ENCODE data around the gene PGBD1. TPM values are rescaled to one million over a fixed set of nuclear protein-coding genes. Genes with fewer than 3 reads are reported as not detected.
"Not testable (repeated sequence)": the region's sequence is repeated elsewhere in the genome, so short reads cannot be mapped to it uniquely, and the experiment has no call there.

Gene PGBD1
- total RNA-seq, 4 donors from 2014 or later: 2.6 to 10.9 (median 7.0) TPM

DNA sequence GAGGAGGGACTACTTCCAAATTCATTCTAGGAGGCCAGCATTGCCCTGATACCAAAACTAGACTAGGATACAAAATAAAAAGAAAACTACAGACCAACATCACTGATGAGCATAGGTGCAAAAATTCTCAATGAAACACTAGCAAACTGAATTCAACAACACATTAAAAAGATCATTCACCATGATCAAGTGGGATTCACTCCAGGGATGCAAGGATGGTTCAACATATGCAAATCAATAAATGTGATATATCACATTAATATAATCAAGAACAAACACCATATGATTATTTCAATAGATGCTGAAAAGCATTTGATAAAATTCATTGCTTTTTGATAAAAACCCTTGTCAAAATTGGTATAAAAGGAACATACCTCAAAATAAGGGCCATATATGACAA is 10.2 kb downstream of the PGBD1 start:
- intact Hi-C loops (cut with DNase I; ENCODE audit: low total_unique reads): no loop called here
- Histone ChIP-seq H3K4me1 (no peaks in the 10 kb centered on the region), H3K27ac (no peak overlapping the region), H3K4me3 (no peak overlapping the region), H3K27me3 (no peaks in the 10 kb centered on the region), H3K36me3 (no peaks in the 10 kb centered on the region), H3K9me3 (no peaks in the 10 kb centered on the region)
- TF ChIP-seq POLR2A (IDR thresholded peaks at IDR 0.05) (no peak), CTCF (IDR thresholded peaks at IDR 0.05) (no peak)
- DNase-seq: no peak

DNA sequence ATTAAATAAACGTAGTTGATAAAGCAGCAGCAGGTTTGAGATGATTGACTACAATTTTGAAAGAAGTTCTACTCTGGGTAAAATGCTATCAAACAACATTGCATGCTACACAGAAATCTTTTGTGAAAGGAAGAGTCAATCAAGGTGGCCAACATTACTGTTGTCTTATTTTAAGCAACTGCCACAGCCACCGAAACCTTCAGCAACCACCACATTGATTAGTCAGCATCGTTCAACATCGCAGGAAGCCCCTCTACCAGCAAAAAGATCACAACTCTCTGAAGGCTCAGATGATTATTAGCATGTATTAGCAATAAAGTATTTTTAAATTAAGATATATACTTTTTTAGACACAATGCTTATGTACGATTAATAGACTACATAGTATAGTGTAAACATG is 14.0 kb downstream of the PGBD1 start:
- no peak for DNase-seq
- Histone ChIP-seq H3K4me3 (no peak overlapping the region), H3K4me1 (no peaks in the 10 kb centered on the region), H3K27me3 (no peaks in the 10 kb centered on the region), H3K36me3 (no peaks in the 10 kb centered on the region), H3K9me3 (no peaks in the 10 kb centered on the region), H3K27ac (no peak overlapping the region)
- no peak for TF ChIP-seq POLR2A (IDR thresholded peaks at IDR 0.05)
- no peak for TF ChIP-seq CTCF (IDR thresholded peaks at IDR 0.05)
- intact Hi-C loops (cut with DNase I; ENCODE audit: low total_unique reads): no loop called here

GRCh38 chr6:28296520-28297060 is 15.2 kb downstream of the PGBD1 start:
- intact Hi-C loops (cut with DNase I; ENCODE audit: low total_unique reads): no loop called here
- no peaks in the 10 kb centered on the region for H3K36me3 ChIP-seq
- DNase-seq: no peak
- H3K27ac ChIP-seq: no peak overlapping the region
- H3K9me3 ChIP-seq: no peaks in the 10 kb centered on the region
- no peaks in the 10 kb centered on the region for H3K27me3 ChIP-seq
- no peak overlapping the region for H3K4me3 ChIP-seq
- H3K4me1 ChIP-seq: no peaks in the 10 kb centered on the region
- TF ChIP-seq CTCF (IDR thresholded peaks at IDR 0.05): no peak
- no peak for TF ChIP-seq POLR2A (IDR thresholded peaks at IDR 0.05)

- TF ChIP-seq CTCF (IDR thresholded peaks at IDR 0.05) (no peak), POLR2A (IDR thresholded peaks at IDR 0.05) (no peak)
- DNase-seq: no peak
- H3K27me3 ChIP-seq: no peaks in the 10 kb centered on the region
- no peaks in the 10 kb centered on the region for H3K9me3 ChIP-seq
- H3K4me1 ChIP-seq: no peaks in the 10 kb centered on the region
- no peak overlapping the region for H3K4me3 ChIP-seq
- intact Hi-C loops (cut with DNase I; ENCODE audit: low total_unique reads): no loop called here
- no peaks in the 10 kb centered on the region for H3K36me3 ChIP-seq
- no peak overlapping the region for H3K27ac ChIP-seq
These were observed 22.2 kb downstream of the PGBD1 start for GRCh38 chr6:28303570-28303969.

GRCh38 chr6:28306363-28306762 is 25.0 kb downstream of the PGBD1 start:
- DNase-seq; intact Hi-C loops (cut with DNase I; ENCODE audit: low total_unique reads): not testable (repeated sequence)

More at GRCh38 chr6:28306363-28306762, 25.0 kb downstream of the PGBD1 start:
- H3K36me3 ChIP-seq, H3K27me3 ChIP-seq, H3K4me3 ChIP-seq, H3K4me1 ChIP-seq, H3K27ac ChIP-seq, H3K9me3 ChIP-seq: not testable (repeated sequence)
